ENCODE data around the gene IRX2. TPM values are rescaled to one million over a fixed set of nuclear protein-coding genes. Genes with fewer than 3 reads are reported as not detected.

Gene IRX2
- polyA plus RNA-seq, 1 donor from 2014 or later: 0.95 TPM

GRCh38 chr5:2758632-2759031 is 7.2 kb upstream of the IRX2 start:
- Histone ChIP-seq H4K20me1 (ENCODE audit: insufficient read depth) (no peaks in the 10 kb centered on the region), H3K27me3 (ENCODE audit: insufficient read depth, low read depth, low read length) (peaks cover 57% of the 10 kb centered on the region), H3K9me3 (ENCODE audit: low read length) (no peaks in the 10 kb centered on the region)

GRCh38 chr5:2757563-2758351 is 6.3 kb upstream of the IRX2 start:
- Histone ChIP-seq H4K20me1 (ENCODE audit: insufficient read depth) (no peaks in the 10 kb centered on the region), H3K9me2 (ENCODE audit: insufficient read depth, low read length) (no peaks in the 10 kb centered on the region), H3K79me2 (replicated peaks; ENCODE audit: insufficient read depth, low read length) (no peaks in the 10 kb centered on the region), H3K9me3 (ENCODE audit: low read length) (no peaks in the 10 kb centered on the region), H2AFZ (ENCODE audit: low read depth, low read length) (no peak overlapping the region), H3K4me3 (ENCODE audit: low read length) (no peak overlapping the region), H3F3A (ENCODE audit: insufficient read depth, low read length, poor library complexity, severe bottlenecking) (no peaks in the 10 kb centered on the region), H3K4me2 (ENCODE audit: low read length) (no peak overlapping the region), H3K9ac (ENCODE audit: low read length) (no peak overlapping the region), H3K36me3 (ENCODE audit: insufficient read depth, low read length) (no peaks in the 10 kb centered on the region), H3K27ac (ENCODE audit: low read length) (no peak overlapping the region), H3K27me3 (ENCODE audit: insufficient read depth, low read depth, low read length) (peaks cover 66% of the 10 kb centered on the region)
- no peak for TF ChIP-seq MXI1 (conservative IDR thresholded peaks at IDR 0.05; ENCODE audit: poor library complexity, severe bottlenecking)

More at GRCh38 chr5:2758632-2759031, 7.2 kb upstream of the IRX2 start:
- H3K4me3 ChIP-seq (ENCODE audit: low read length): no peak overlapping the region
- H3K36me3 ChIP-seq (ENCODE audit: insufficient read depth, low read length): no peaks in the 10 kb centered on the region
- no peaks in the 10 kb centered on the region for H3K9me2 ChIP-seq (ENCODE audit: insufficient read depth, low read length)
- H3K9ac ChIP-seq (ENCODE audit: low read length): no peak overlapping the region
- H3F3A ChIP-seq (ENCODE audit: insufficient read depth, low read length, poor library complexity, severe bottlenecking): no peaks in the 10 kb centered on the region
- no peak for TF ChIP-seq EZH2 (IDR thresholded peaks at IDR 0.05; ENCODE audit: borderline replicate concordance, insufficient read depth, low read length, poor library complexity, severe bottlenecking)
- no peak for TF ChIP-seq CTCF (IDR thresholded peaks at IDR 0.05; ENCODE audit: poor library complexity, severe bottlenecking)
- TF ChIP-seq POLR2AphosphoS5 (IDR thresholded peaks at IDR 0.05): no peak
- TF ChIP-seq MXI1 (conservative IDR thresholded peaks at IDR 0.05; ENCODE audit: poor library complexity, severe bottlenecking): no peak
- no peak for TF ChIP-seq TAF1 (IDR thresholded peaks at IDR 0.05; ENCODE audit: low read depth)
- TF ChIP-seq RAD21 (conservative IDR thresholded peaks at IDR 0.05): no peak
- no peak for TF ChIP-seq EP300 (conservative IDR thresholded peaks at IDR 0.05; ENCODE audit: poor library complexity, severe bottlenecking)
- no peak for TF ChIP-seq SMC3 (conservative IDR thresholded peaks at IDR 0.05; ENCODE audit: poor library complexity)
- TF ChIP-seq, protein P1, sequence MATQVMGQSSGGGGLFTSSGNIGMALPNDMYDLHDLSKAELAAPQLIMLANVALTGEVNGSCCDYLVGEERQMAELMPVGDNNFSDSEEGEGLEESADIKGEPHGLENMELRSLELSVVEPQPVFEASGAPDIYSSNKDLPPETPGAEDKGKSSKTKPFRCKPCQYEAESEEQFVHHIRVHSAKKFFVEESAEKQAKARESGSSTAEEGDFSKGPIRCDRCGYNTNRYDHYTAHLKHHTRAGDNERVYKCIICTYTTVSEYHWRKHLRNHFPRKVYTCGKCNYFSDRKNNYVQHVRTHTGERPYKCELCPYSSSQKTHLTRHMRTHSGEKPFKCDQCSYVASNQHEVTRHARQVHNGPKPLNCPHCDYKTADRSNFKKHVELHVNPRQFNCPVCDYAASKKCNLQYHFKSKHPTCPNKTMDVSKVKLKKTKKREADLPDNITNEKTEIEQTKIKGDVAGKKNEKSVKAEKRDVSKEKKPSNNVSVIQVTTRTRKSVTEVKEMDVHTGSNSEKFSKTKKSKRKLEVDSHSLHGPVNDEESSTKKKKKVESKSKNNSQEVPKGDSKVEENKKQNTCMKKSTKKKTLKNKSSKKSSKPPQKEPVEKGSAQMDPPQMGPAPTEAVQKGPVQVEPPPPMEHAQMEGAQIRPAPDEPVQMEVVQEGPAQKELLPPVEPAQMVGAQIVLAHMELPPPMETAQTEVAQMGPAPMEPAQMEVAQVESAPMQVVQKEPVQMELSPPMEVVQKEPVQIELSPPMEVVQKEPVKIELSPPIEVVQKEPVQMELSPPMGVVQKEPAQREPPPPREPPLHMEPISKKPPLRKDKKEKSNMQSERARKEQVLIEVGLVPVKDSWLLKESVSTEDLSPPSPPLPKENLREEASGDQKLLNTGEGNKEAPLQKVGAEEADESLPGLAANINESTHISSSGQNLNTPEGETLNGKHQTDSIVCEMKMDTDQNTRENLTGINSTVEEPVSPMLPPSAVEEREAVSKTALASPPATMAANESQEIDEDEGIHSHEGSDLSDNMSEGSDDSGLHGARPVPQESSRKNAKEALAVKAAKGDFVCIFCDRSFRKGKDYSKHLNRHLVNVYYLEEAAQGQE (IDR thresholded peaks at IDR 0.05; ENCODE audit: borderline replicate concordance): no peak
- H3K27ac ChIP-seq (ENCODE audit: low read length): no peak overlapping the region
- H3K79me2 ChIP-seq (replicated peaks; ENCODE audit: insufficient read depth, low read length): no peaks in the 10 kb centered on the region
- no peak overlapping the region for H3K4me2 ChIP-seq (ENCODE audit: low read length)
- H2AFZ ChIP-seq (ENCODE audit: low read depth, low read length): no peak overlapping the region

Data from neural cell (in vitro differentiated cells).